ENCODE results near the gene SERINC4.

SERINC4 gene

GRCh38 chr15:43777267-43777914, 22.6 kb downstream of the SERINC4 start:
- peak; percentile 83 for ATAC-seq
- TF ChIP-seq PATZ1 (CRISPR knock-in tag; IDR thresholded peaks at IDR 0.05; ENCODE audit: borderline replicate concordance) (no peak), ZC3H10 (CRISPR knock-in tag; IDR thresholded peaks at IDR 0.05) (no peak), SNAI2 (CRISPR knock-in tag; IDR thresholded peaks at IDR 0.05) (no peak), ZNF8 (CRISPR knock-in tag; IDR thresholded peaks at IDR 0.05) (no peak), ARNTL (CRISPR knock-in tag; IDR thresholded peaks at IDR 0.05; ENCODE audit: borderline replicate concordance, low read depth) (no peak), CSDC2 (CRISPR knock-in tag; IDR thresholded peaks at IDR 0.05) (no peak), BACH2 (CRISPR knock-in tag; IDR thresholded peaks at IDR 0.05; ENCODE audit: borderline replicate concordance) (no peak), TOX (CRISPR knock-in tag; IDR thresholded peaks at IDR 0.05; ENCODE audit: borderline replicate concordance) (no peak), ZFP3 (CRISPR knock-in tag; IDR thresholded peaks at IDR 0.05) (no peak), ZFP30 (CRISPR knock-in tag; IDR thresholded peaks at IDR 0.05) (no peak), CREB5 (CRISPR knock-in tag; IDR thresholded peaks at IDR 0.05; ENCODE audit: low read depth) (no peak), ISL1 (CRISPR knock-in tag; IDR thresholded peaks at IDR 0.05) (no peak), PPARA (CRISPR knock-in tag; IDR thresholded peaks at IDR 0.05; ENCODE audit: borderline replicate concordance) (no peak), ZNF70 (CRISPR knock-in tag; IDR thresholded peaks at IDR 0.05) (no peak)
- TF ChIP-seq, protein P1, sequence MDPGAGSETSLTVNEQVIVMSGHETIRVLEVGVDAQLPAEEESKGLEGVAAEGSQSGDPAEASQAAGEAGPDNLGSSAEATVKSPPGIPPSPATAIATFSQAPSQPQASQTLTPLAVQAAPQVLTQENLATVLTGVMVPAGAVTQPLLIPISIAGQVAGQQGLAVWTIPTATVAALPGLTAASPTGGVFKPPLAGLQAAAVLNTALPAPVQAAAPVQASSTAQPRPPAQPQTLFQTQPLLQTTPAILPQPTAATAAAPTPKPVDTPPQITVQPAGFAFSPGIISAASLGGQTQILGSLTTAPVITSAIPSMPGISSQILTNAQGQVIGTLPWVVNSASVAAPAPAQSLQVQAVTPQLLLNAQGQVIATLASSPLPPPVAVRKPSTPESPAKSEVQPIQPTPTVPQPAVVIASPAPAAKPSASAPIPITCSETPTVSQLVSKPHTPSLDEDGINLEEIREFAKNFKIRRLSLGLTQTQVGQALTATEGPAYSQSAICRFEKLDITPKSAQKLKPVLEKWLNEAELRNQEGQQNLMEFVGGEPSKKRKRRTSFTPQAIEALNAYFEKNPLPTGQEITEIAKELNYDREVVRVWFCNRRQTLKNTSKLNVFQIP (CRISPR knock-in tag; IDR thresholded peaks at IDR 0.05; ENCODE audit: borderline replicate concordance, low read depth) = no peak
- TF ChIP-seq, protein P2, sequence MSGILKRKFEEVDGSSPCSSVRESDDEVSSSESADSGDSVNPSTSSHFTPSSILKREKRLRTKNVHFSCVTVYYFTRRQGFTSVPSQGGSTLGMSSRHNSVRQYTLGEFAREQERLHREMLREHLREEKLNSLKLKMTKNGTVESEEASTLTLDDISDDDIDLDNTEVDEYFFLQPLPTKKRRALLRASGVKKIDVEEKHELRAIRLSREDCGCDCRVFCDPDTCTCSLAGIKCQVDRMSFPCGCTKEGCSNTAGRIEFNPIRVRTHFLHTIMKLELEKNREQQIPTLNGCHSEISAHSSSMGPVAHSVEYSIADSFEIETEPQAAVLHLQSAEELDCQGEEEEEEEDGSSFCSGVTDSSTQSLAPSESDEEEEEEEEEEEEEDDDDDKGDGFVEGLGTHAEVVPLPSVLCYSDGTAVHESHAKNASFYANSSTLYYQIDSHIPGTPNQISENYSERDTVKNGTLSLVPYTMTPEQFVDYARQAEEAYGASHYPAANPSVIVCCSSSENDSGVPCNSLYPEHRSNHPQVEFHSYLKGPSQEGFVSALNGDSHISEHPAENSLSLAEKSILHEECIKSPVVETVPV (CRISPR knock-in tag; IDR thresholded peaks at IDR 0.05) = no peak

DNA sequence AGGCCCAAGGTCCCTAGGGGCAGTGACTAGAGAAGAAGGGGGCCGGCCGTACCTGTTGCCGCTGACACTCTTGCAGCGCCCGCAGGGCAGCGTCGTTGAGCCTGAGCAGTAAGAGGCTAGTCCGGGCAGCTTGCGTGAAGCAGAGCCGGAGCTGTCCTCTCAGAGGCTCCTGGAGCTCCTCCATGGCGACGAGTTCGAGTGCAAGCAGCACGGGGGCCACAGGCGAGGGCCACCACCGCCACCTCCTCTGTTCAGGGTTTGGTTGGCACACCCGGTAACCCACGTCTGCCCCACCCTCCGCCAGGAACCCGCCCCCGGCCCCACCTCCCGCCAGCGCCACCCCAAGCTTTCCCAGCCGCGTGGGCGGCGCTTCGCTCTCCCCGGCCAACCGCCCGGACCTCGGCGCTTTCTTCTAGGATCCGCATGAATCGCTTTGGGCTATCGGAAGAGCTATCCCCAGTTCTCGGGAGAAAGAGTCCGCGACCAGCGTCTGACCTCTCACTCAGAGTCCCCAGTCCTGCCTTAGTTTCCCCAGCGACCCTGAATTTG, 23.2 kb downstream of the SERINC4 start, which contains the start of gene ELL3:
Gene ELL3, minus strand, starts transcription at position 249 of the 549 bp plus-strand sequence. Its CDS starts 65 bp downstream, at position 184.
- peak; percentile 74 for ATAC-seq
- TF ChIP-seq ZFP3 (CRISPR knock-in tag; IDR thresholded peaks at IDR 0.05) = no peak
- TF ChIP-seq GLIS3 (CRISPR knock-in tag; IDR thresholded peaks at IDR 0.05) = no peak
- no peak for TF ChIP-seq BACH2 (CRISPR knock-in tag; IDR thresholded peaks at IDR 0.05; ENCODE audit: borderline replicate concordance)
- TF ChIP-seq ZNF70 (CRISPR knock-in tag; IDR thresholded peaks at IDR 0.05) = no peak
- TF ChIP-seq SNAI2 (CRISPR knock-in tag; IDR thresholded peaks at IDR 0.05) = no peak
- no peak for TF ChIP-seq PPARA (CRISPR knock-in tag; IDR thresholded peaks at IDR 0.05; ENCODE audit: borderline replicate concordance)
- TF ChIP-seq PATZ1 (CRISPR knock-in tag; IDR thresholded peaks at IDR 0.05; ENCODE audit: borderline replicate concordance) = no peak
- TF ChIP-seq, protein P1 (CRISPR knock-in tag; IDR thresholded peaks at IDR 0.05; ENCODE audit: borderline replicate concordance, low read depth) = no peak
- no peak for TF ChIP-seq OSR1 (CRISPR knock-in tag; IDR thresholded peaks at IDR 0.05)
- no peak for TF ChIP-seq ZNF8 (CRISPR knock-in tag; IDR thresholded peaks at IDR 0.05)
- TF ChIP-seq CSDC2 (CRISPR knock-in tag; IDR thresholded peaks at IDR 0.05) = no peak
- TF ChIP-seq CREB5 (CRISPR knock-in tag; IDR thresholded peaks at IDR 0.05; ENCODE audit: low read depth) = no peak
